Mesendoderm (in vitro differentiated cells): ENCODE results near the gene CNIH2.
"Not testable (repeated sequence)": the region's sequence is repeated elsewhere in the genome, so short reads cannot be mapped to it uniquely, and the experiment has no call there.

Source experiments
- DNase-seq: peaks from one replicate; pipeline ENCODE4 v3.0.0; 2013
- H2AK5ac ChIP-seq: 2 replicates; pipeline ENCODE4 v1.6.1; 2013; ENCODE audit warnings: low read length, inconsistent platforms
- H2BK120ac ChIP-seq: 2 replicates; pipeline ENCODE4 v1.6.1; 2013; ENCODE audit warnings: low read depth, mild to moderate bottlenecking, low read length, moderate library complexity, mixed read lengths
- H2BK15ac ChIP-seq: replicated peaks from 2 replicates; pipeline ENCODE4 v1.6.1; 2013; ENCODE audit warnings: low read depth, mild to moderate bottlenecking, moderate library complexity
- H2BK5ac ChIP-seq: 2 replicates; pipeline ENCODE4 v1.6.1; 2013; ENCODE audit warnings: low read length, inconsistent platforms
- H3K18ac ChIP-seq: 2 replicates; pipeline ENCODE4 v1.6.1; 2013; ENCODE audit warnings: mild to moderate bottlenecking, low read length, mixed read lengths
- H3K23ac ChIP-seq: one replicate; pipeline ENCODE4 v1.6.1; 2013; ENCODE audit warnings: low read length
- H3K27ac ChIP-seq: 2 replicates; pipeline ENCODE4 v1.5.1; 2013; ENCODE audit warnings: low read depth, mild to moderate bottlenecking, inconsistent platforms, low read length, moderate library complexity
- H3K27me3 ChIP-seq: 2 replicates; pipeline ENCODE4 v1.6.1; 2013; ENCODE audit warnings: low read length, control low read depth, mild to moderate bottlenecking, inconsistent platforms; ENCODE audit not compliant: insufficient read depth, poor library complexity
- H3K36me3 ChIP-seq: 2 replicates; pipeline ENCODE4 v1.6.1; 2013; ENCODE audit warnings: low read length, inconsistent platforms; ENCODE audit not compliant: control insufficient read depth, insufficient read depth
- H3K4ac ChIP-seq: one replicate; pipeline ENCODE4 v1.6.1; 2013; ENCODE audit warnings: low read depth, mild to moderate bottlenecking, low read length, moderate library complexity
- H3K4me1 ChIP-seq: 2 replicates; pipeline ENCODE4 v1.6.1; 2013; ENCODE audit warnings: low read depth, low read length, inconsistent platforms; ENCODE audit not compliant: control insufficient read depth
- H3K4me2 ChIP-seq: 2 replicates; pipeline ENCODE4 v1.6.1; 2013; ENCODE audit warnings: low read length
- H3K4me3 ChIP-seq: 2 replicates; pipeline ENCODE4 v1.5.1; 2013; ENCODE audit warnings: mild to moderate bottlenecking, low read length
- H3K56ac ChIP-seq: one replicate; pipeline ENCODE4 v1.6.1; 2013; ENCODE audit warnings: low read length
- H3K79me1 ChIP-seq: 2 replicates; pipeline ENCODE4 v1.6.1; 2013; ENCODE audit warnings: low read length, inconsistent platforms
- H3K79me2 ChIP-seq: 2 replicates; pipeline ENCODE4 v1.6.1; 2013; ENCODE audit warnings: mild to moderate bottlenecking, low read length; ENCODE audit not compliant: control insufficient read depth, insufficient read depth
- H3K9ac ChIP-seq: 2 replicates; pipeline ENCODE4 v1.6.1; 2013; ENCODE audit warnings: low read length, inconsistent platforms
- H4K5ac ChIP-seq: one replicate; pipeline ENCODE4 v1.6.1; 2013; ENCODE audit warnings: low read length
- H4K8ac ChIP-seq: one replicate; pipeline ENCODE4 v1.6.1; 2013; ENCODE audit warnings: low read depth, mild to moderate bottlenecking, control low read depth, low read length, moderate library complexity
- WGBS: extraction: QIAGEN DNeasy Blood & Tissue Kit; methylation state at CpG from one replicate; pipeline ENCODE4 v1.1.7; 2013; ENCODE audit warnings: low lambda C conversion rate, missing lambda C conversion rate; ENCODE audit not compliant: insufficient coverage; ENCODE audit errors: extremely low coverage; 5-methylcytosine and 5-hydroxymethylcytosine counted together

CNIH2 gene

GRCh38 chr11:66274219-66274618 is 3.8 kb upstream of the CNIH2 start:
- Histone ChIP-seq H3K4ac (no peak overlapping the region), H4K8ac (no peak overlapping the region), H3K56ac (no peak overlapping the region), H2BK120ac (no peak overlapping the region), H3K79me2 (peaks cover 6% of the 10 kb centered on the region), H2BK5ac (no peak overlapping the region), H3K27me3 (no peaks in the 10 kb centered on the region), H3K27ac (no peak overlapping the region), H3K79me1 (peaks cover 6% of the 10 kb centered on the region), H2AK5ac (no peak overlapping the region), H3K18ac (no peak overlapping the region), H2BK15ac (no peak overlapping the region), H3K4me1 (no peaks in the 10 kb centered on the region), H3K9ac (no peak overlapping the region), H4K5ac (no peak overlapping the region), H3K36me3 (peaks cover 13% of the 10 kb centered on the region), H3K4me2 (no peak overlapping the region), H3K23ac (no peak overlapping the region), H3K4me3 (no peak overlapping the region)
- no peak for DNase-seq
- no CpG with 5 or more reads among the region's 1 CpG for WGBS

DNA sequence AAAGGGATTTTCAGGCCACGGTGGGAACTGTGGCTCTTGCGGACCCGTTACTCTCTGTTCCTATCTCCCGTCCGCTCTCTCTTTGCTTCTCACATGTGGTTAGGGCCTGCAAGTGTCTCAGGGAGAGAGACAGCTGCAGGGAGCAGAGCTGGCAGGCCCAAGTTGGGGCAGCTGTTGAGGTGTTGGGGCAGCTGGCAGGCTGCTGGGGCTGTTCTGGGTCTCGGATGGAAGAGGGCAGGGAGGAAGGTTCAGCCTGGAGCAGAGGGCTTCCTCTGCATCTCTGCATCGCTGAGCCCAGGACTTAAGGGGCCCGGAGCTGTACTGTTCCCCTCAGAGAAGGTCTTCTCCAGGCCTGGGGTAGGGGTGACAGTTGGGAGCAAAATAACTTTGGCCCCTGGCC is 2.6 kb upstream of the CNIH2 start:
- H3K27me3 ChIP-seq: no peaks in the 10 kb centered on the region
- peaks cover 13% of the 10 kb centered on the region for H3K36me3 ChIP-seq
- H3K9ac ChIP-seq: no peak overlapping the region
- no peak overlapping the region for H3K18ac ChIP-seq
- no peak overlapping the region for H2BK15ac ChIP-seq
- no peak overlapping the region for H3K23ac ChIP-seq
- no peak for DNase-seq
- H2AK5ac ChIP-seq: no peak overlapping the region
- H3K79me1 ChIP-seq: peaks cover 3% of the 10 kb centered on the region
- H3K4me3 ChIP-seq: no peak overlapping the region
- H3K27ac ChIP-seq: no peak overlapping the region
- H4K5ac ChIP-seq: no peak overlapping the region
- no peak overlapping the region for H3K4me2 ChIP-seq
- H2BK5ac ChIP-seq: no peak overlapping the region
- H4K8ac ChIP-seq: no peak overlapping the region
- no peak overlapping the region for H3K56ac ChIP-seq
- no peak overlapping the region for H3K4ac ChIP-seq
- no CpG with 5 or more reads among the region's 8 CpGs for WGBS
- H3K4me1 ChIP-seq: no peaks in the 10 kb centered on the region
- no peak overlapping the region for H2BK120ac ChIP-seq
- H3K79me2 ChIP-seq: peaks cover 3% of the 10 kb centered on the region

GRCh38 chr11:66275984-66276612 is 1.9 kb upstream of the CNIH2 start:
- Histone ChIP-seq H4K8ac (no peak overlapping the region), H3K27ac (no peak overlapping the region), H3K4me1 (no peaks in the 10 kb centered on the region), H3K79me1 (no peaks in the 10 kb centered on the region), H2BK5ac (no peak overlapping the region), H3K56ac (no peak overlapping the region), H4K5ac (no peak overlapping the region), H3K27me3 (no peaks in the 10 kb centered on the region), H3K9ac (no peak overlapping the region), H2BK15ac (no peak overlapping the region), H3K4me2 (no peak overlapping the region), H2AK5ac (no peak overlapping the region), H2BK120ac (no peak overlapping the region), H3K18ac (no peak overlapping the region), H3K4ac (no peak overlapping the region), H3K4me3 (no peak overlapping the region), H3K79me2 (no peaks in the 10 kb centered on the region), H3K36me3 (peaks cover 13% of the 10 kb centered on the region), H3K23ac (no peak overlapping the region)
- DNase-seq: no peak
- WGBS: no CpG with 5 or more reads among the region's 14 CpGs

- not testable (repeated sequence) for H3K4ac ChIP-seq, H3K56ac ChIP-seq, H3K27ac ChIP-seq, H3K79me2 ChIP-seq, H2BK120ac ChIP-seq, H3K4me2 ChIP-seq, H3K9ac ChIP-seq, H3K18ac ChIP-seq, H3K23ac ChIP-seq, H2AK5ac ChIP-seq, H4K5ac ChIP-seq, H3K4me3 ChIP-seq, H3K79me1 ChIP-seq, DNase-seq, H3K4me1 ChIP-seq, H2BK5ac ChIP-seq, H3K27me3 ChIP-seq, H4K8ac ChIP-seq, H2BK15ac ChIP-seq
- H3K36me3 ChIP-seq: peaks cover 13% of the 10 kb centered on the region
- WGBS: no CpG with 5 or more reads among the region's 13 CpGs
These were observed 1.4 kb upstream of the CNIH2 start for GRCh38 chr11:66276619-66277018.

- H3K36me3 ChIP-seq: peaks cover 13% of the 10 kb centered on the region
- H2BK5ac ChIP-seq, H3K27ac ChIP-seq, H3K4me3 ChIP-seq, H2BK15ac ChIP-seq, H4K5ac ChIP-seq, H3K79me1 ChIP-seq, H3K56ac ChIP-seq, H2BK120ac ChIP-seq, DNase-seq, H3K79me2 ChIP-seq, H3K4ac ChIP-seq, H3K18ac ChIP-seq, H3K4me2 ChIP-seq, H3K4me1 ChIP-seq, H3K23ac ChIP-seq, H3K27me3 ChIP-seq, H4K8ac ChIP-seq, H3K9ac ChIP-seq, H2AK5ac ChIP-seq: not testable (repeated sequence)
- WGBS: no CpG with 5 or more reads among the region's 4 CpGs
These were observed 911 bp upstream of the CNIH2 start for GRCh38 chr11:66277064-66277463.
